ENCODE measurements around the gene HNRNPL.

DNA sequence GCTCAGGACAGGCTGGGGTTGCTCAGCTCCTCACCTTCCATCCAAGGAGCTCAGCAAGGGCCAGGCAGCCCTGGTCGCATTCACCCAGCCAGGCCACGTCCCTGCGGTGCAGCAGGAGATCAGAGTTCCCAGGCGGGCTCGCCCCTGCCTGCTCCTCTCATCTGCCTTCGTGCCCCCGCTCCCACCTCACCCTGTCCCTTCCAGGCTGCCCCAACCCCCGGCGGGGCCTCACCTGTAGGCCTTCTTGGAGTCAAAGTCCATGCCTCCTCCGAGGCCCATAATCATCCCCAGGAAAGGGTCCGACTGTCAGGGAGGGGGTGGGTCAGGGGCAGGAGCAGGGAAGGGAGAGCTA is 29.6 kb upstream of the HNRNPL start:
- TF ChIP-seq, protein P1, sequence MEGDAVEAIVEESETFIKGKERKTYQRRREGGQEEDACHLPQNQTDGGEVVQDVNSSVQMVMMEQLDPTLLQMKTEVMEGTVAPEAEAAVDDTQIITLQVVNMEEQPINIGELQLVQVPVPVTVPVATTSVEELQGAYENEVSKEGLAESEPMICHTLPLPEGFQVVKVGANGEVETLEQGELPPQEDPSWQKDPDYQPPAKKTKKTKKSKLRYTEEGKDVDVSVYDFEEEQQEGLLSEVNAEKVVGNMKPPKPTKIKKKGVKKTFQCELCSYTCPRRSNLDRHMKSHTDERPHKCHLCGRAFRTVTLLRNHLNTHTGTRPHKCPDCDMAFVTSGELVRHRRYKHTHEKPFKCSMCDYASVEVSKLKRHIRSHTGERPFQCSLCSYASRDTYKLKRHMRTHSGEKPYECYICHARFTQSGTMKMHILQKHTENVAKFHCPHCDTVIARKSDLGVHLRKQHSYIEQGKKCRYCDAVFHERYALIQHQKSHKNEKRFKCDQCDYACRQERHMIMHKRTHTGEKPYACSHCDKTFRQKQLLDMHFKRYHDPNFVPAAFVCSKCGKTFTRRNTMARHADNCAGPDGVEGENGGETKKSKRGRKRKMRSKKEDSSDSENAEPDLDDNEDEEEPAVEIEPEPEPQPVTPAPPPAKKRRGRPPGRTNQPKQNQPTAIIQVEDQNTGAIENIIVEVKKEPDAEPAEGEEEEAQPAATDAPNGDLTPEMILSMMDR (conservative IDR thresholded peaks at IDR 0.05) = no peak
- TF ChIP-seq EZH2 (IDR thresholded peaks at IDR 0.05; ENCODE audit: low read depth) = no peak

Data from PC-9 (cell line).